Measurements from ENCODE around the gene BMPER.
A peak's percentile ranks its signal among the peaks of the same experiment; 100 is the strongest.

BMPER gene

GRCh38 chr7:33932832-33933468, 27.6 kb downstream of the BMPER start:
- H3K9me3 ChIP-seq (ENCODE audit: control insufficient read depth in 1 of 2, low read length in 2 of 2): no peaks in the 10 kb centered on the region
- H3K4me3 ChIP-seq (ENCODE audit: low read depth in 1 of 2, low read length in 2 of 2): peak overlapping the region; percentile 22 to 23
- H3K4me1 ChIP-seq (ENCODE audit: control insufficient read depth in 1 of 2, insufficient read depth in 2 of 2, low read length in 2 of 2): peaks cover 0 to 17% of the 10 kb centered on the region in 2 donors
- H3K36me3 ChIP-seq (ENCODE audit: control insufficient read depth in 1 of 2, insufficient read depth in 2 of 2, low read length in 2 of 2): no peaks in the 10 kb centered on the region
- no peaks in the 10 kb centered on the region for H3K27me3 ChIP-seq (ENCODE audit: low read depth, low read length)
- no peak overlapping the region for H3K27ac ChIP-seq (ENCODE audit: low read length)

- H3K36me3 ChIP-seq (ENCODE audit: control insufficient read depth in 1 of 2, insufficient read depth in 2 of 2, low read length in 2 of 2): no peaks in the 10 kb centered on the region
- H3K9me3 ChIP-seq (ENCODE audit: control insufficient read depth in 1 of 2, low read length in 2 of 2): no peaks in the 10 kb centered on the region
- no peak overlapping the region for H3K27ac ChIP-seq (ENCODE audit: low read length)
- no peak overlapping the region for H3K4me3 ChIP-seq (ENCODE audit: low read depth in 1 of 2, low read length in 2 of 2)
- peaks cover 0 to 13% of the 10 kb centered on the region in 2 donors for H3K4me1 ChIP-seq (ENCODE audit: control insufficient read depth in 1 of 2, insufficient read depth in 2 of 2, low read length in 2 of 2)
- no peaks in the 10 kb centered on the region for H3K27me3 ChIP-seq (ENCODE audit: low read depth, low read length)
These were observed 28.4 kb downstream of the BMPER start for GRCh38 chr7:33933611-33934281.

GRCh38 chr7:33934391-33934790, 29.1 kb downstream of the BMPER start:
- no peak overlapping the region for H3K27ac ChIP-seq (ENCODE audit: low read length)

GRCh38 chr7:33936503-33936902, 31.2 kb downstream of the BMPER start:
- Histone ChIP-seq H3K4me1 (ENCODE audit: control insufficient read depth in 1 of 2, insufficient read depth in 2 of 2, low read length in 2 of 2) (peaks cover 0 to 11% of the 10 kb centered on the region in 2 donors), H3K27me3 (ENCODE audit: low read depth, low read length) (no peaks in the 10 kb centered on the region), H3K27ac (ENCODE audit: low read length) (no peak overlapping the region), H3K9me3 (ENCODE audit: control insufficient read depth in 1 of 2, low read length in 2 of 2) (no peaks in the 10 kb centered on the region), H3K4me3 (ENCODE audit: low read depth in 1 of 2, low read length in 2 of 2) (no peak overlapping the region), H3K36me3 (ENCODE audit: control insufficient read depth in 1 of 2, insufficient read depth in 2 of 2, low read length in 2 of 2) (no peaks in the 10 kb centered on the region)

More at GRCh38 chr7:33934391-33934790, 29.1 kb downstream of the BMPER start:
- H3K4me3 ChIP-seq (ENCODE audit: low read depth in 1 of 2, low read length in 2 of 2): no peak overlapping the region
- H3K36me3 ChIP-seq (ENCODE audit: control insufficient read depth in 1 of 2, insufficient read depth in 2 of 2, low read length in 2 of 2): no peaks in the 10 kb centered on the region
- H3K9me3 ChIP-seq (ENCODE audit: control insufficient read depth in 1 of 2, low read length in 2 of 2): no peaks in the 10 kb centered on the region
- H3K27me3 ChIP-seq (ENCODE audit: low read depth, low read length): no peaks in the 10 kb centered on the region
- peaks cover 0 to 11% of the 10 kb centered on the region in 2 donors for H3K4me1 ChIP-seq (ENCODE audit: control insufficient read depth in 1 of 2, insufficient read depth in 2 of 2, low read length in 2 of 2)

- H3K9me3 ChIP-seq (ENCODE audit: control insufficient read depth in 1 of 2, low read length in 2 of 2): no peaks in the 10 kb centered on the region
- no peak overlapping the region for H3K4me3 ChIP-seq (ENCODE audit: low read depth in 1 of 2, low read length in 2 of 2)
- no peak overlapping the region for H3K27ac ChIP-seq (ENCODE audit: low read length)
- peaks cover 0 to 7% of the 10 kb centered on the region in 2 donors for H3K4me1 ChIP-seq (ENCODE audit: control insufficient read depth in 1 of 2, insufficient read depth in 2 of 2, low read length in 2 of 2)
- H3K27me3 ChIP-seq (ENCODE audit: low read depth, low read length): no peaks in the 10 kb centered on the region
- H3K36me3 ChIP-seq (ENCODE audit: control insufficient read depth in 1 of 2, insufficient read depth in 2 of 2, low read length in 2 of 2): no peaks in the 10 kb centered on the region
These were observed 32.5 kb downstream of the BMPER start for GRCh38 chr7:33937871-33938270.

GRCh38 chr7:33939121-33939520, 33.8 kb downstream of the BMPER start:
- no peaks in the 10 kb centered on the region for H3K4me1 ChIP-seq (ENCODE audit: control insufficient read depth in 1 of 2, insufficient read depth in 2 of 2, low read length in 2 of 2)
- no peaks in the 10 kb centered on the region for H3K27me3 ChIP-seq (ENCODE audit: low read depth, low read length)
- H3K27ac ChIP-seq (ENCODE audit: low read length): no peak overlapping the region
- no peaks in the 10 kb centered on the region for H3K9me3 ChIP-seq (ENCODE audit: control insufficient read depth in 1 of 2, low read length in 2 of 2)
- no peaks in the 10 kb centered on the region for H3K36me3 ChIP-seq (ENCODE audit: control insufficient read depth in 1 of 2, insufficient read depth in 2 of 2, low read length in 2 of 2)
- no peak overlapping the region for H3K4me3 ChIP-seq (ENCODE audit: low read depth in 1 of 2, low read length in 2 of 2)

- Histone ChIP-seq H3K4me3 (ENCODE audit: low read depth in 1 of 2, low read length in 2 of 2) (no peak overlapping the region), H3K27ac (ENCODE audit: low read length) (no peak overlapping the region), H3K9me3 (ENCODE audit: control insufficient read depth in 1 of 2, low read length in 2 of 2) (no peaks in the 10 kb centered on the region), H3K36me3 (ENCODE audit: control insufficient read depth in 1 of 2, insufficient read depth in 2 of 2, low read length in 2 of 2) (no peaks in the 10 kb centered on the region), H3K27me3 (ENCODE audit: low read depth, low read length) (no peaks in the 10 kb centered on the region), H3K4me1 (ENCODE audit: control insufficient read depth in 1 of 2, insufficient read depth in 2 of 2, low read length in 2 of 2) (no peaks in the 10 kb centered on the region)
These were observed 35.2 kb downstream of the BMPER start for GRCh38 chr7:33940503-33940902.

- Histone ChIP-seq H3K36me3 (ENCODE audit: control insufficient read depth in 1 of 2, insufficient read depth in 2 of 2, low read length in 2 of 2) (no peaks in the 10 kb centered on the region), H3K27me3 (ENCODE audit: low read depth, low read length) (no peaks in the 10 kb centered on the region), H3K27ac (ENCODE audit: low read length) (no peak overlapping the region), H3K4me3 (ENCODE audit: low read depth in 1 of 2, low read length in 2 of 2) (no peak overlapping the region), H3K9me3 (ENCODE audit: control insufficient read depth in 1 of 2, low read length in 2 of 2) (no peaks in the 10 kb centered on the region), H3K4me1 (ENCODE audit: control insufficient read depth in 1 of 2, insufficient read depth in 2 of 2, low read length in 2 of 2) (no peaks in the 10 kb centered on the region)
These were observed 36.1 kb downstream of the BMPER start for GRCh38 chr7:33941418-33941817.

GRCh38 chr7:33946094-33946699, 40.9 kb downstream of the BMPER start:
- H3K4me1 ChIP-seq (ENCODE audit: control insufficient read depth in 1 of 2, insufficient read depth in 2 of 2, low read length in 2 of 2): no peaks in the 10 kb centered on the region
- H3K9me3 ChIP-seq (ENCODE audit: control insufficient read depth in 1 of 2, low read length in 2 of 2): no peaks in the 10 kb centered on the region
- no peak overlapping the region for H3K27ac ChIP-seq (ENCODE audit: low read length)
- H3K27me3 ChIP-seq (ENCODE audit: low read depth, low read length): no peaks in the 10 kb centered on the region
- no peak overlapping the region for H3K4me3 ChIP-seq (ENCODE audit: low read depth in 1 of 2, low read length in 2 of 2)
- no peaks in the 10 kb centered on the region for H3K36me3 ChIP-seq (ENCODE audit: control insufficient read depth in 1 of 2, insufficient read depth in 2 of 2, low read length in 2 of 2)

GRCh38 chr7:33950047-33950714, 44.8 kb downstream of the BMPER start:
- Histone ChIP-seq H3K4me1 (ENCODE audit: control insufficient read depth in 1 of 2, insufficient read depth in 2 of 2, low read length in 2 of 2) (no peaks in the 10 kb centered on the region), H3K27ac (ENCODE audit: low read length) (no peak overlapping the region), H3K36me3 (ENCODE audit: control insufficient read depth in 1 of 2, insufficient read depth in 2 of 2, low read length in 2 of 2) (no peaks in the 10 kb centered on the region), H3K9me3 (ENCODE audit: control insufficient read depth in 1 of 2, low read length in 2 of 2) (no peaks in the 10 kb centered on the region), H3K27me3 (ENCODE audit: low read depth, low read length) (no peaks in the 10 kb centered on the region), H3K4me3 (ENCODE audit: low read depth in 1 of 2, low read length in 2 of 2) (no peak overlapping the region)

GRCh38 chr7:33952824-33953223, 47.5 kb downstream of the BMPER start:
- Histone ChIP-seq H3K9me3 (ENCODE audit: control insufficient read depth in 1 of 2, low read length in 2 of 2) (no peaks in the 10 kb centered on the region), H3K4me3 (ENCODE audit: low read depth in 1 of 2, low read length in 2 of 2) (no peak overlapping the region), H3K27me3 (ENCODE audit: low read depth, low read length) (no peaks in the 10 kb centered on the region), H3K36me3 (ENCODE audit: control insufficient read depth in 1 of 2, insufficient read depth in 2 of 2, low read length in 2 of 2) (no peaks in the 10 kb centered on the region), H3K27ac (ENCODE audit: low read length) (no peak overlapping the region), H3K4me1 (ENCODE audit: control insufficient read depth in 1 of 2, insufficient read depth in 2 of 2, low read length in 2 of 2) (no peaks in the 10 kb centered on the region)

All from muscle layer of duodenum (tissue), 2 donors.